GM19025 (cell line): ENCODE measurements around the gene CASK.

Source experiments
- ATAC-seq: cut with Tn5 transposase; IDR thresholded peaks from one replicate; pipeline ENCODE4 v1.9.1; 2021; ENCODE audit warnings: mild to moderate bottlenecking, low read depth, moderate library complexity; ENCODE audit not compliant: unreplicated experiment

CASK gene

DNA sequence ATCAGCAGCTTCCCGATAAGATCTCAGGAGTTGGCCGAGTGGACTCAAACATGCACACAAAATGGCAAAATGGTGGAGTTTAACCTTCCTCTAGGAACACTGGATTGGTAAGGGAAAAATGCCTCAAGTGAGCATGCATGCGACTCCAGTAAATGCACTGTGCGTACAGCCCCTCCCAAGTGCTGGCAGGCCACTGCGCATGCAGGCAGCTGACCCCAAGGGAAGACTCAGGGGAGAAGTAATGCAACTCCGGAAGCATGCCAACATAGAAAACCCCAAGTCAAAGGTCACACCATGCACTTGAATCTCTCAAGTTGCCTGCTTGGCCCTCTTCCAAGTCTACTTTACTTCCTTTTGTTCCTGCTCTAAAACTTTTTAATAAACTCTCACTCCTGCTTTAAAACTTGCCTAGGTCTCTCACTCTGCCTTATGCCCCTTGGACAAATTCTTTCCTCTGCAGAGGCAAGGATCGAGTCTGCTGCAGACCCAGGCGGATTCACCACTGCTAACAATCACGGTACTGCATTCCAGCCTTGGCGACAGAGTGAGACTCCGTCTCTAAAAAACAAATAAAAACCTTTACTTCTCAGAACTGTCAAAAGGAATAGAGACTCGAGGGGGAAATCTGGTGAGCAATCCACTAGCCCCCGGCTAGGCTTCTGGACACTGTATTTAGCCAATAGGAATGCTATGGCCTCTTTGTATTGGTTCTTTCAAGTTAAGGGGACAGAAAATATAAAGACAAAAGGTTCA is 442.7 kb downstream of the CASK start:
- ATAC-seq: no peak

DNA sequence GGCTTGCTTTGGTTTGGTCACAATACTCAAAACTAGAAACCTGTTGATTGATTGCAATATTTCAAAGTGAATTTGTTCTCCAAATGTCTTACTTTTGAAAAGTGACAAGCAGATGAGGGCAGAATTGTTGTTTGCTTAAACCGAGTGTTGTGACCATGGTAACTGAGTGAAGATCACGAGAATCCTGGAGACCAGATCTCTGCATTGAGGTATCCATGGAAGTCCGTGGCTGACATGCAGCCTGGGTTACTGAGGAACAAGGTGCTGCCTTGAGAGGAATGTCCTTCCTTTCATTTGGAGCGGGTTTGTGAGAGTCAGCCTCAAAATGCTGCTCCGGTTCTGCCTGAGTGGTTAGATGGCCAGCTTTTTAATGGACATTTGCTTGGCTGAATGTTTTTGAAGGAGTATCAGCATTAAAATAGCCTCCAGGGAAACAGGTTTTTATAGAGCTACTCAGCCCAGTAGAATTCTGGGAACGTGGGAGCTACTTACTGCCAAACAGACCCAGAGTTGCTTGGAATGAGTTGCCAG is 444.9 kb downstream of the CASK start:
- no peak for ATAC-seq

DNA sequence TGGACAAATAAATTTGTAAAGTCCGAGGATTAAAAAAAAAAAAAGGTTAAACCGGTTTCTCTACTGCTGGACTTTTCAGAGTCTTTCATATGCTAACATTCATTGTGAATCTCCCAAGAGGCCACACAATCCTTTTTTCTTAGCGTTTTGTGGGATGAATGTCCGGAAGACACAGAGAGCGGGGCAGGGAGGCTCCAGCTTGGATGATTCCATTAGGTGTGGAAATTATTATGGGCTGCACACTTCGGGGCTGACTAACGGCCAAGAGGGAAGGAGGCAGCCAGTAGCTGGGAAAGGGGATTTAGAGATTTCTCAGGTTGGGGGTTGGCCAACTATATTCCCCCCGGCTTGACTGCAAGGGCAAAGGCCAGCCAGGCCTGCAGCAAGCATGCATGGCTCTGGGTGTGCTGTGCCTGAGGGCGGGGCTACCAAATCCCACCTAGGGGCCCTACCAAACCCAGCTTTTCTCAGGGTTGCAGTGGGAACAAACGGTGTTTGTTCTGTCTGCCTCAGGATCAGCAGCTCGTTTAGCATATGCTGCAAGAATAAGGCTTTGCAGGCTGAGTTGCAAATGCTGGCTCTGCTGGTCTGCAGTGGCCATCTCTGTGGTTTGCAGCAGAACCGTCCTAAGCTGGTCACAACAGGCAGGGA is 447.6 kb downstream of the CASK start:
- no peak for ATAC-seq

GRCh38 chrX:41475191-41475590 is 448.2 kb downstream of the CASK start:
- no peak for ATAC-seq

DNA sequence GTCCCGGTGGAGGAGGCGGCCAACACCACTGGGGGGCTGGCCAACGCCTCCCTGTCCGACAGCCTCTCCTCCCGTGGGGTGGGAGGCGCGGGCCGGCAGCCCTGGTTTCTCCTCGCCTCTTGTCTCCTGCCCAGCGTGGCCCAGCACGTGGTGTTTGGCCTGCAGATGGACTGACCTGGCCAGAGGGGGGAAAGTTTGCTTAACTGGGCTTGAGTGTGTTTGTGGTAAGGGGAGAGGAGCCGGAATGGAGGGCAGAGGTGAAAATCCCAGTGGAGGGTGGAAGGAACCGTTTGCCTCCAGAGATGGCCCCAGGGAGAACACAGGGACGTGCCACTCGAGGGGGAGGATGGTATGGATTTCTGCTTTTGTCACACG is 448.6 kb downstream of the CASK start:
- no peak for ATAC-seq

- ATAC-seq: no peak
Measured at GRCh38 chrX:41473936-41474725, 449.2 kb downstream of the CASK start.

DNA sequence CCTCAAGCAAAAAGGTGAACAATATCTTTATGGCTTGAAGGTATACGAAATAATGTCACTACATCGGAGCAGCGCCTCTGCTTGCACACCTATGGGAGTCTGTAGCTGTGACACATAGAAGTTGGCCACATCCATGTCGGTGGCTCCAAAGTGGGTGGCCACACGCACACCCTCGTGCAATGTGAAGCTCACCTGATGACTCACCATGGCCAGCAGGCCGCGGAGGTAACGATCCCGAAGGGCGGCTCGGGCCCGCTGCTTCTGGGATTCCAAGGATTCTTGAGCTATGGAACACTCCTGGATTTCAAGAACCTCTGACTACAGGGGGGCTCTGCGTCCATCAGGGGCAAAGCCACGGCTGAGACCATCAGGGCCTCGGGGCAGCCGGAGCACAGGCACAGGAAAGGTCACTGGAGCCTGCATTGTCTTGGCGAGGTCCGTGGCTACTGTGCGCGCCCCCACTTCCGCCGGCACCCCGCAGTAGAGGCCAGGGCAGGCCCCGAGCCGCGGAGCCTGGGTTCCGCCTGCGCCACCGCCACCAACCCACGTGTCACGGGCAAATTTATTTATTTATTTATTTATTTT is 451.0 kb downstream of the CASK start:
- no peak for ATAC-seq

GRCh38 chrX:41471786-41472185 is 451.6 kb downstream of the CASK start:
- no peak for ATAC-seq

DNA sequence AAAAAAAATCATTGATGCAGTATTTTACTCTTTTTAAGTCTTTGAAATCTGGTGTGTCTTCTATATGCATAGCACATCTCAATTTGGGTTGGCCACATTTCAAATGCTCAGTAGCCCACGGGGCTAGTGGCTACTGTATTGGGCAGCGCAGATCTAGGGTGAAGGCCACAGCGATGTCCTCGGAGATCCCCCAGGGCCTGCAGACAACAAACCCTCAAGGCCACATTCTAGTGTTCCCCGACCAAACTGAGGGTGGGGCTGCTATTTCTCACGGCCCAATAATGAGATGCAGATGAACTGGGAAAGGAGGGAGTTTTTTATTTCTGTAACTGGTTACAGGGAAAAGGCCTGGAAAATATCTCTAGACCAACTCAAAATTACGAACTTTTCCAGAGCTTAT is 452.6 kb downstream of the CASK start:
- ATAC-seq: no peak

- no peak for ATAC-seq
Measured at GRCh38 chrX:41468647-41469323, 454.6 kb downstream of the CASK start.
